HG03558 (cell line): ENCODE data around the gene EDC4.

Source experiments
- ATAC-seq: cut with Tn5 transposase; IDR thresholded peaks from one replicate; pipeline ENCODE4 v1.9.1; 2021; ENCODE audit warnings: moderate number of reproducible peaks; ENCODE audit not compliant: unreplicated experiment; ENCODE audit errors: extremely low read depth

EDC4 gene

DNA sequence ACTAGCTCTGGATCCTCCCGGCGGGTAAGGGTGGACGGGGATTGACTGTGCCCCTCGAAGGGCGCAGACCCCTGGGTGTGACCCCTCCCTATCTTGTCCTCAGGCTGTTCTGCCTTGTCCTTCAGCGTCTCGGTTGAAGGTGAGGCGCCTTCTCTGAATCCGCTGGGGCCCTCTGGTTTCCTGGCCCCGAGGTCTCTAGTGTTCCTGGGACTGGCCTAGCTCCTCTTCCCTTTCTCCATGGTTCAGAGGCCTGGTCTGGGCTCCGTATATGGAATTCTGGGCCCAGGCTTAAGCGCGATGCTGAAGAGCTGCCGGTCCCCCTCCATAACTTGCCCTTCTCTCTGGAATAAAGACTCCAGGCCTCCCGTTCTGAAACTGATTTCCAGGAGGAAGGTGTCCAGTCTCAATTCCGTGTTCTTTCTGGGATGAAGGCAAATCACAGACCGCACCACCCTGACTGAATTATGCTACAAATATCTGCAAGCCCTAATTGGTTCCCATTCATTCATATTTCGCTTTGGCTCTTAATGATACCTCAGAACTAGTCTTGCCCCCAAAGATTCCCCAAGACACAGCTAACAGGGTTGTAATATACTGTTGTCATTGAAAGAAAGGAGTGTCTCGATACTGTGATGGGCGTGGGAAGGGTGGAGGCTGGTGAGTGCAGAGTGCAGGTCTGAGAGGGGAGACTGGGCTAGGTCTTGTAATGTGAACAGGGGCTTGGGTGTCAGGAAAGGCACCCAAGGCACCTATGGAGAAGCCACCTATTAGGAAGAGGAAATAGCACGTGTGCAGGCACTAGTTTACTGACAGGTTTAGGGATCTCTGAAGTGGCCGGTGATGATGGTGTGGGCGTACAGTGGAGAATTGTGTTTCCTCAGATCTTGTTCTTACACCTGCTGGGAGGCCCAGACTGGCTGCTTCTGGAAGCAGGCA lies 851 bp downstream of the EDC4 start:
- no peak for ATAC-seq

- no peak for ATAC-seq
Measured at GRCh38 chr16:67874372-67874771, 1.5 kb downstream of the EDC4 start.

- ATAC-seq = no peak
Measured at GRCh38 chr16:67877064-67877463, 4.2 kb downstream of the EDC4 start.

GRCh38 chr16:67878232-67878631 lies 5.4 kb downstream of the EDC4 start:
- no peak for ATAC-seq

GRCh38 chr16:67878846-67879245 lies 6.0 kb downstream of the EDC4 start:
- ATAC-seq = no peak

GRCh38 chr16:67879462-67879861 lies 6.6 kb downstream of the EDC4 start:
- ATAC-seq = no peak

DNA sequence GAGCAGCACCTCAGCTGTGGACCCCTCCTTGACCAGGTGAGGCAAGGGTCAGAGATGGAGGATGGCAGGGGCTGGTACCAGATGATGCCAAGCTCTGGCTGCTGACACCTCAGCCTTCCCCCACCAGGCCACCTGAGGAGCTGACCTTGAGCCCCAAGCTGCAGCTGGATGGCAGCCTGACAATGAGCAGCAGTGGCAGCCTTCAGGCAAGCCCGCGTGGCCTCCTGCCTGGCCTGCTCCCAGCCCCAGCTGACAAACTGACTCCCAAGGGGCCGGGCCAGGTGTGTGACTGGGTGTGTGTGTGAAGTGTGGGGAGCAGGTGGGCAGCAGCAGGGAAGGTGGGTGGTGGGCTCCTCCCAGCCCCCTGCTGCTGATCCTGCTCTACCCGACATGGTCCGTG lies 7.1 kb downstream of the EDC4 start:
- ATAC-seq = no peak

GRCh38 chr16:67880584-67880983 lies 7.7 kb downstream of the EDC4 start:
- ATAC-seq = no peak

GRCh38 chr16:67881621-67882161 lies 8.8 kb downstream of the EDC4 start:
- no peak for ATAC-seq

- ATAC-seq = no peak
Measured at GRCh38 chr16:67882374-67883145, 9.7 kb downstream of the EDC4 start.

- ATAC-seq = no peak
Measured at GRCh38 chr16:67883146-67883871, 10.5 kb downstream of the EDC4 start.

GRCh38 chr16:67883872-67884261 lies 11.0 kb downstream of the EDC4 start:
- no peak for ATAC-seq

- no peak for ATAC-seq
Measured at GRCh38 chr16:67884684-67885083, 11.8 kb downstream of the EDC4 start, which contains the start of gene NRN1L. NRN1L (plus strand) TSS chr16:67884885; CDS start chr16:67884904, 19 bp downstream.

GRCh38 chr16:67885545-67885944 lies 12.7 kb downstream of the EDC4 start:
- ATAC-seq = no peak

GRCh38 chr16:67885976-67886375 lies 13.1 kb downstream of the EDC4 start:
- no peak for ATAC-seq

DNA sequence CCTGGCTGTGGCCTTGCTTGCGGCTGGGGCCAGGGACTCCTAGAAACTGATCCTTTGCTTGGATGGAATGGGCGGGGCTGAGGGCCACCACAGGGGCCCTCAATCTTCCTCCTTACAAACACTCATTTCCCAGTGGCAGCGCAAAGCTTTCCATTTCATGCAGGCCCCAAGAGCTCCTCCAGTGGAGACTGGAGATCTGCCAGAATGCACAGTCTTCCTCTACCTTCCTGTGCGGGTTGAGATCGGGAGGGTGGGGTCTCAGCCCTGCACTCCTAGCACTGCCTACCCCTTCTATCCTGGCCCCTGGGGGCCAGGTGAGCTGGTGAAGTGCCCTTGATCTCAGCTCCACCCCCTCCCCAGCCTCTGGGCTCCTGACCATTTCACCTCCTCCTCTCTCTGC lies 13.5 kb downstream of the EDC4 start:
- no peak for ATAC-seq

DNA sequence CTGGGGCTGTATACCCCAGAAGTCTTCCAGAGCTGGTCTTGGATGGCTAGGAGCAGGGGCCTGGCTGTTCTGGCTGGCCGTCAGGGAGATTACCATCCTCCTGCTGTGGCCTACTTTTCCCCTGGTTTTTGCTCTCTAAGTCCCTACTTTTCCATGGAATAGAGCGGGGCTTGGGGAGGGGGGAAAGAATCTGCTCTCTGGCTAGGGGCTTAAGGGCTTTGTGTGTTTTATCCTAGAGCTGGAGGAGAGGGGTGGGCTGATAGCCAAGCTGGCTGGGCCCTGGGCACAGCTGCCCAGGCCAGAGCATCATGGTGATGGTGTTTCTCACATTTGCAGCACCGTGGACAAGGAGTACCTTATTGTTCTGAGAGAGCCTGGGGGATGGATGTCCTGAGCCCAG lies 15.5 kb downstream of the EDC4 start:
- ATAC-seq = no peak

DNA sequence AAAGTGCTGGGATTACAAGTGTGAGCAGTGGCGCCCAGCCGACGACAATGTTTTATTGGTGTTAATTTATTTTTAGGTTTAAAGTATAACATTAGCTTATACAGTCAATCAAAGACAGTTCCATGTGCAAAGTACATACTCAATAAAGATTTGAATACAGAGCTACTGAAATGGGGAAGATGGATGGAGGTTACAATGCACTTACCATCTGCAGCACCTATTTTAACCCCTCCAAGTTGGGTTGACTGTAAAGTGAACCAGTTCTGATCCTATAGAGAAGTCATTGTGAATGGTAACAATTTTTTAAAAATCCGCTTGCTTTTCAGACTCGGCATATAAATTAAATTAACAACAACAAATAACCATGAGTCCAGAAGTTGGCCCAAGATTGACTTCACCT lies 19.5 kb downstream of the EDC4 start:
- ATAC-seq = no peak

DNA sequence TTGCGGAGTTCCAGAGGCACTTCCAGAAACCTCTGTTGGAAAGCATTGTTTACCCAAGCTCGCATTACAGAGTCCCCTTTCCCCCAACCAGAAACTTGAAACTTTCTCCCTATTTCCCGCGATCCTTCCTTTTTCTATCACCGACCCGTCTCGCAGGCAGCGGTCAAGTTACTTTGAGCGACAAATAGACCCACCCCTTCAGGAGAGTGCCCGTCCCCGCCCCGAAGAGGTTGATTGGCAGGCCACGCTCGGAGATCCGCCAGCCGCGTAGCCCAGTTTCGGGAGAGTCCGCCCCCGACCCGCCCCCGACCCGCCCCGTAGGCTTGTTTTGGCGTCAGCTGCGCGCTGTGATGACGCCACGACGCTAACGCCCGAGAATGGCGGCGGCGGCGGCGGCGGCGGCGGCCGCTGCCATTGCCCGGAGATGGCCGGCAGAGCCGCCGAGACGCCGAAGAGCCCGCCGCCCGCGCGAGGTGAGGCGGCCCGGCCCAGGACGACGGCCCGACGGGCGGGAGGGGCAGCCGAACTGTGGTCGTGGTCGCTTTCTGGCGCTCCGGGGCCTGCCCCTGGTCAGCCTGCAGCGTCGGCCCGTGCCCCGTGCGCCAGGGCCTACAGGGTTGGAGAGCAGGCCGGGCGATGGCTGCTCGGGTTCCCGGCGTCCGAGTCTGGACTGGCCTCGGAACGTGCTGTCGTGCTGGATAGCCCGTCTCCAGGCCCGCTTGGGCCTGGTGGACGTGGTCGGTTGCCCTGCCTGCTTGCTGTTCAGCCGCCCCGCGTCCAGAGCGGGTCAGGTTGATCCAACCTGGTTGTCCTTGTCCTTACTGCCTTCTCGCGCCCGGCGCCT lies 20.3 kb downstream of the EDC4 start, which contains the start of gene PSKH1:
Gene PSKH1 (plus strand): TSS at position 356 of the 844 bp plus-strand sequence. CDS start 15,496 bp downstream, outside the sequence.
- no peak for ATAC-seq
